Stimulated activated CD4-positive, alpha-beta T cell treated with anti-CD3 and anti-CD28 coated beads, Interleukin-4, amount 100 ng/mL, for 24 hours (primary cell): ENCODE measurements around the gene PCP4.
"Not testable (repeated sequence)": the region's sequence is repeated elsewhere in the genome, so short reads cannot be mapped to it uniquely, and the experiment has no call there.

Experiments
- DNase-seq: peaks from one replicate; pipeline ENCODE4 v3.0.0-alpha.2; 2020

The PCP4 gene

DNA sequence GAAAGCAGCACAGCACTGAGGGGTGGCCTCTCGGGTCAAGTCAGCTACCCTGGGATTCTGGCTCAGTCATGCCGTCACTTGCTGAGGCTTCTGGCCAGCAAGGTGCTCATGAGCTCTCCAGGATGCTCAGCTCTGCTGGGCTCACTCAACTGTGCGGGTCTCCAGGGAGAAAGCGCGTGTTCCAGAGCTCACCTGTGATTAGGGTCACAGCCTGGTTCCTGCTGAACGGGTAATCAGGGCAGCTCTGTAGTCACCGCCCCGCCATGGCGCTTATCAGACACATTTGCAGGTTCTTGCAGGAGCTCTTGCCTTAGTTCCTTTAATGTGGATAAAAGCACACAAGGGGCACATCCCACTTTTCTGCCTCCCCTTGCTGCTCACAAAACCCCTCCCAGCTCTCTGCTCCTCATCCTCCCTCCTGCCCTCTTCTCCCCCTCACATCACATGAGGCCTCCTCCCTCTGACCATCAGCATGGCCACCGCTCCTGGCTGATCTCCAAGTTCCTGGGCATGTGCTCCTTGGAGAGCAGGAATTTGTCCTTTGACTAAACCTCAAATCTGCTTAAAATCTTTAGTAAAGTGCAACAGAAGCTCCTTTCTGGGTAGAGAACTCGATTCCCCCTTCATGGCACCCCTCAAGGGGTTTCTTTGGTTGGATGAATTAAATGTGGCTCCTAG is 2.0 kb downstream of the PCP4 start:
- no peak for DNase-seq

DNA sequence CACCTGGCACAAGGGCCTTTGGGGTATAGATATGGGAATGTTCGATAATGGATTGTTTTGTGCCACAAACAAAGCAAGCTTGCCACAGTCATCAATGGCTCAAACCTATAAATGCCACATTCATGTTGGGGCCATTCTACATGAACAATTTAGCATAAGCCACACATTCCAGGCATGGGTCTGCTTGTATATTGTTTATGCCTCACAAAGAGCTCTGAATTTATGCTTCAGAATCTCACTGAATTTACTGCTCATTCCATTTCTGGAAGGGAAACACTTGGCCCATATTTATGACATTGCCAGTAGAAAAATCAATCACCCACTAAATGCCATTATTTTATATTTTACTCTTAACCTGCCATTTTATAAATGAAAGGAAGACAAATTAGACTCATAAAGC is 6.4 kb downstream of the PCP4 start:
- no peak for DNase-seq

GRCh38 chr21:39874206-39874605 is 7.0 kb downstream of the PCP4 start:
- no peak for DNase-seq

DNA sequence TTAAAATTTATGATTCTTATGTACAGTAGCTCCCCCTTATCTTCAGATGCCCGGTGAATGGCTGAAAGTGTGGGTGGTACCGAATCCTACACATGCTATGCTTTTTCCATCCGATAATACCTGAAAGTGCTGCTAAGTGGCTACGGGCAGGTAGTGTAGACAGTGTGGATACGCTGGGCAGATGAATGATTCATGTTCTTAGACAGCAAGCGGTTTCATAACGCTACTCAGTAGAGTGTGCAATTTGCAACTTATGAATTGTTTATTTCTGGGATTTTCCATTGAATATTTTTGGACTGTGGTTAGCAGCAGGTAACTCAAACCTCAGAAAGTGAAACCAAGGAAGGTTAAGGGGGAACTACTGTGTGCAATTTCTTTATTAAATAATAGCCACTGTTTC is 7.5 kb downstream of the PCP4 start:
- DNase-seq, result no peak

DNA sequence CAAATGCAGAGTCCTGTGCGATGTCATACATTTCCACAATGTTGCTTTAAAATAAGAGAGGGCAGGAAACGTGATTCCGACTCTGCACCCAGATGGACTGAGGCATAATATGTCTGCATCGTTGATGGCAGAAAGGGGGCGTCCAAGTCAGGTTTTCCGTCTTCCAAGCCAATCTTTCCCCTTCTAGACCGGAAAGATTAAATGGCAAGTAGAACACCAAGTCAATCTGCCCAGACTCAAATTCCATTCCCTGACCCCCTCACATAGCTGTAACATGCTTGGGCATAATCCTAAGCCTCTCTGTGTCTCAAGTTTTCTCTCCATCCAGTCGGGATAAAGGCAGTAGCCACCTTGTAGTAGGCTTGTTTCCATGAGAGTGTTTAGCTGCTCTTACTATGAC is 14.4 kb downstream of the PCP4 start:
- no peak for DNase-seq

GRCh38 chr21:39882151-39882838 is 15.1 kb downstream of the PCP4 start:
- DNase-seq, result no peak

GRCh38 chr21:39882839-39883195 is 15.6 kb downstream of the PCP4 start:
- no peak for DNase-seq

DNA sequence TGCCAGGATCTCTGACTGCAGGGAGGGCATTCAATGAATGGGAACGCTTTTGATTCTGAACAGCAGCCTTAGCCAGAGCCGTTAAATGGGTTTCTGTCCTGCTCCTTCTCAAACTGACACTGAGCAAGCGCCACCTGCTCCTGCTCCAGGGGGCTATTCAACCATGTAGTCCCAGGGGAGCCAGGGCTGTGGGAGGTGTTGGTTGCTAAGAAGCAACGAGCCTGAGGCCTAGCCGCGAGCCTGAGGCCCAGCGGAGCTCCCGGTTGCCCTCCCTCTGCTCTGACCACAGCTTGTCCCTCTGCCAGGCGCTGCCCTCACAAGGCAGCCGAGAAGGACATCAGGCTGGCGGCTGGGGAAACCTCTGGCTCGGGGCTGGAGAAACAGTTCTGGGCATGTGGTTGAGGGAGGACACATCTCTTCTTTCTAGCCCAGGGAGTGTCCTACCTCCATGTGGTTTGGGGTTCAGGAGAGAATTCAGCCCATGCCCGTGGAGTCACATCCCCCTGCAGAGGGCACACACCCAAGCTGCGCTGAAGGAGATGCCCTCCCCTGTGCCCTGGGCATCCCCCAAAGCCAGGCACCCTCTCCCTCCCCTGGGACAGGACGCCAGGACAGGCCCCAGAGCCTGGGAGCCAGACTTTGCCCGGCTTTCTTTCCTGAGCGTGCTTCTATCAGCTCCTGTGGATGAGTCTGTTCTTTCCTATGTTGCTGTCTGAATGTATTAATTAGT is 18.0 kb downstream of the PCP4 start:
- no peak for DNase-seq

DNA sequence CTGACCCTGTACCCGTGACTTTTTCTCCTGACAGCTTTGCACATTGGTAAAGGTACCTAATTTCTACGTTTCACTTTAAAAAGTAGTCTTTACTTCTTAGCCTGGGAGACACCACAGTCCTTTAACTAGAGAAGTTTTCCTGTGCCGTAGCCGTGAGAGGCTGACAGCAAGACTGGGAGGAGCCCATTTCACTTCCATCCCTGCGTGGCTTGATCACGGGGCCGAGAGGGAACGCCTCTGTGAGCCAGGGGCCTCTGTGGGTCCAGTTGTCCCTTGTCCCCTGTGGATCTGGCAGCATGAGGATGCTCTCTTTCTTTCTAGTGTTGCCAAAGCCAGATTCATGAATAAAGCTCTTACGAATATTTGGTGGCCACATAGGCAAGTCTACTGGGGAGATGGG is 21.6 kb downstream of the PCP4 start:
- DNase-seq, result no peak

GRCh38 chr21:39891111-39891510 is 23.9 kb downstream of the PCP4 start:
- DNase-seq, result no peak

- DNase-seq, result not testable (repeated sequence)
Observed at GRCh38 chr21:39891863-39892262, 24.6 kb downstream of the PCP4 start.

GRCh38 chr21:39900491-39900890 is 33.3 kb downstream of the PCP4 start:
- DNase-seq, result no peak

- DNase-seq, result no peak
Observed at GRCh38 chr21:39900911-39901310, 33.7 kb downstream of the PCP4 start.

DNA sequence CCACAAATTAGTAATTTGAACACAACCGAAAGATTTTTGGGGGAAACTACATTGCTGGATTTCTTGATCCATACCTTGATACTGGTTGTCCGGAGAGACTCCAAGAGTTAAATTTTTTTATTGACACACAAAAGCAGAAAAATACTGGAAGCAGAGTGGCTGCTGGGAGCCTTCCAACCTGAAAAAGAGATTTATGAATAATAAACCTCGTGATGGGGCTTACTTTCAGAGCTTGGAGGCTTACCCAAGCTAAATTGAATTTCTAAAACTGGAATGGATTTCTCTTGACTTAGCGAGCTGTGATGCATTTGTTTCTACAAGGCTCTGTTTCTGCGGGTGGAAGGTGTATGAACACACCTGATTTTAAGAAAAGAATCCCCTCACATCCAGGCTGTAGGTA is 35.7 kb downstream of the PCP4 start:
- DNase-seq, result no peak

- DNase-seq, result no peak
Observed at GRCh38 chr21:39904457-39904856, 37.2 kb downstream of the PCP4 start.

GRCh38 chr21:39908265-39908923 is 41.2 kb downstream of the PCP4 start:
- no peak for DNase-seq

- DNase-seq, result no peak
Observed at GRCh38 chr21:39911286-39912199, 44.3 kb downstream of the PCP4 start.

DNA sequence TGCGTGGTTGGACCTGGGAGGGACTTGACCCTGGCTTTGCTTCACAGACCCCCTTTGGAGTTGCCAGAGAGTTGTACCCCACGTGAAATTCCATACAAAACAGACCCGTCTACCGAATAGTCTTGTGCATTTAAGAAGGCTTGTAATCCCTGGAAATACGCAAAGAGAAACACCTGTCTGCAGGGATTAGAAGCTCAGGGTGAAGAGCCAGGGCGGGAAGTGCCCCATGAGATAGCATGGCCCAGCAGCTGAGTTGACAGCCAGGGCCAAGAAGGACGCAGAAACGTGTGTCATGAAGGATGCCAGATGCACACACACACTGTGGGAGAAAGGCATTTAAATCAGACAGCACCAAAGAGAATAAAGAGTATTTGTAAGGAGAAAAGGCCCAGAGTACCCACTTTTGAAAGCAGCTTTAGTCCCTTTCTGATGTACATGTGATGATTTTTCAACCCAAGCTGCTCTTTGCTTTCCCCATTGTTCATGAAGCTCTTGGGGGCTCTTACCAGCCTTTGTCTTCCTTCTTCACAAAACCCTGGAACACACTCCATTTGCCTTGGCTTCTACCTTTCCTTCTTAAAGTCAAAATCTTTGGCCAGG is 46.6 kb downstream of the PCP4 start:
- DNase-seq, result no peak

DNA sequence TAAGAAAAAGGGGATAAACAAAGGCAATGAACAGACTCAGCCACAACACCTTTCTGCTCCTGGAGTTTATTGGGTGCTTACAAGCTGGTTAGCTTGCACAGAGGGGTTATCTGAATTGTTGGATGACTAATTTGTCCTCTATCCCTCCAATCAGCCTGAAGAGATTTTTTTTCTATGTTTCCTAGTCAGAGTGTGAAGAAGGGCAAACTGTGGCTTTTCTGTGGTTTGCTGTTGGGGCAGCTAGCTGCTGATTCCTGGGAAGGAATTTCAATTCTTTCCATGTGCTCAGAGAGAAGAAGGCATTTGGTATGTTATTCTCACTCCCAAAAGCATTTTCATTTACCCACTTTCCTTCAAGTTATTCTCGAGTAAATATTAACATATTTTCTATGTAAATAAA is 48.6 kb downstream of the PCP4 start:
- DNase-seq, result no peak

DNA sequence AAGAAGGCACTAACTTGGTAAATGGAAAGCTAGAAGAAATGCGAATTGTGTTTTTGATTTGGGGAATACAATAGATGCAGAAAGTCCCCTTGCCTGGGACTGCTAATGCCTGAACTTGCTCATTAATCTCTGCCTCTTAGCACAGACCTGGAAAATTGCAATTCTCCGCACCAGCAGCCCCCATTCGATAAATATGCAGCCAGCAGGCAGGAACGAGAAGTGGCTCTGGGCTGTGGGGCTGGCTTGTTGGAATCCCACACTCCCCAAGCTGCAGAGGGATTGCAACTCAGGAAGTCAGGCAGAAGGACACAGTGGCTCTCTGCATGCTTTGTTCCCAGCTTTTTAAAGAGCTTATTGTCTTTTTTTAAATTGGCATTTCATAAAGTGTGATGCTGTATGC is 51.3 kb downstream of the PCP4 start:
- DNase-seq, result no peak

DNA sequence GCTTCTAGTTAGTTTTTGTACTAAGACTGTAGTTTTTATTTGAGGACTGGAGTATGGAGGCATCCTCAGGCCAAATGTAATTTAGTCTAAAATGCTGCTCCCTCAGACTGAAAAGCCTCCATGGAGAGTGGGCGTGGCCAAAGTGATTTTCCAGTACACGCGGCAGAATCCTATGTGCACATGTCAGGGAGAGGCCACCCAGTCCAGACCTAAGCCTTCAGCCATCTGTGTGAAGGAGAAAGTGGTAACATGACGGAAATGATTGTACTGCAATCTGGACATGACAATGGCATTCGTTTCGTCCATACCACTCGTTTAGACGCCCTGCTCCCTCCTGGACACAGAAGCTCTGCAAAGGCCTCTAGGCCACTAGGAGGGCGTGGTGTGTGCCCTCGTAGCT is 56.2 kb downstream of the PCP4 start:
- no peak for DNase-seq
